GM12864 (cell line): Measurements from ENCODE around the gene USO1.

ENCODE experiments used
- DNase-seq: peaks from one replicate; pipeline ENCODE4 v3.0.0-alpha.2; 2011; ENCODE audit warnings: low read depth
- H3K4me3 ChIP-seq: 2 replicates; pipeline ENCODE4 v1.5.1; 2011; ENCODE audit warnings: mild to moderate bottlenecking, low read depth, low read length, control low read depth
- TF ChIP-seq, protein P1 (sequence below): IDR thresholded peaks from 2 replicates; pipeline ENCODE4 v1.5.1; 2011; ENCODE audit warnings: low read depth, mild to moderate bottlenecking, moderate library complexity, low read length, control low read depth, inconsistent platforms; ENCODE audit errors: missing control alignments

USO1 gene

DNA sequence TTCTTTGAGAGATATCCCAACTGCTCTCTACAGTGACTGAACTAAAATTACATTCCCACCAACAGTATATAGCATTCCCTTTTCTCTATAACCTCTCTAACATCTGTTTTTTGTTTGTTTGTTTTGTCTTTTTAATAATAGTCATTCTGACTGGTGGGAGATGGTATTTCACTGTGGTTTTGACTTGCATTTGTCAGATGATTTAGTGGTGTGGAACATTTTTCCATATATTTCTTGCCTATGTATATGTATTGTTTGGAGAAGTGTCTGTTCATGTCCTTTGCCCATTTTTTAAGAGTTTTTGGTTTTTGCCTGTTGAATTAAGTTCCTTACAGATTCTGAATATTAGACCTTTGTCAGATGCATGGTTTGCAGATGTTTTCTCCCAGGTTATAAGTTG is 9.0 kb downstream of the USO1 start:
- TF ChIP-seq, protein P1, sequence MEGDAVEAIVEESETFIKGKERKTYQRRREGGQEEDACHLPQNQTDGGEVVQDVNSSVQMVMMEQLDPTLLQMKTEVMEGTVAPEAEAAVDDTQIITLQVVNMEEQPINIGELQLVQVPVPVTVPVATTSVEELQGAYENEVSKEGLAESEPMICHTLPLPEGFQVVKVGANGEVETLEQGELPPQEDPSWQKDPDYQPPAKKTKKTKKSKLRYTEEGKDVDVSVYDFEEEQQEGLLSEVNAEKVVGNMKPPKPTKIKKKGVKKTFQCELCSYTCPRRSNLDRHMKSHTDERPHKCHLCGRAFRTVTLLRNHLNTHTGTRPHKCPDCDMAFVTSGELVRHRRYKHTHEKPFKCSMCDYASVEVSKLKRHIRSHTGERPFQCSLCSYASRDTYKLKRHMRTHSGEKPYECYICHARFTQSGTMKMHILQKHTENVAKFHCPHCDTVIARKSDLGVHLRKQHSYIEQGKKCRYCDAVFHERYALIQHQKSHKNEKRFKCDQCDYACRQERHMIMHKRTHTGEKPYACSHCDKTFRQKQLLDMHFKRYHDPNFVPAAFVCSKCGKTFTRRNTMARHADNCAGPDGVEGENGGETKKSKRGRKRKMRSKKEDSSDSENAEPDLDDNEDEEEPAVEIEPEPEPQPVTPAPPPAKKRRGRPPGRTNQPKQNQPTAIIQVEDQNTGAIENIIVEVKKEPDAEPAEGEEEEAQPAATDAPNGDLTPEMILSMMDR = no peak
- no peak for DNase-seq
- no peak overlapping the region for H3K4me3 ChIP-seq

DNA sequence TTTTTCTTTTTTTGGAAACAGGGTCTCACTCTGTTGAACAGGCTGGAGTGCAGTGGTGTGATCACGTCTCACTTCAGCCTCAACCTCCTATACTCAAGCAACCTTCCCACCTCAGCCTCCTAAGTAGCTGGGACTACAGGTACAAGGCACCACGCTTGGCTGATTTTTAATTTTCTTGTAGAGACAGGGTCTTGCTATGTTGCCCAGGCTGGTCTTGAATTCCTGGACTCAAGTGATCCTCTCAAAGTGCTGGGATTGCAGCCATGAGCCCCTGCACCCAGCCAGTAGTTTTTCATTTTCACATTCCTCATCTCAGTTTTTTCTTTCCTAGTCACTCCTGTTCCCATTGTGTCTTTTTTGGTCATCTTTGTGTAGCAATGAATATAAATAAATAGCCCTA is 11.1 kb downstream of the USO1 start:
- TF ChIP-seq, protein P1 = no peak
- DNase-seq = no peak
- no peak overlapping the region for H3K4me3 ChIP-seq

DNA sequence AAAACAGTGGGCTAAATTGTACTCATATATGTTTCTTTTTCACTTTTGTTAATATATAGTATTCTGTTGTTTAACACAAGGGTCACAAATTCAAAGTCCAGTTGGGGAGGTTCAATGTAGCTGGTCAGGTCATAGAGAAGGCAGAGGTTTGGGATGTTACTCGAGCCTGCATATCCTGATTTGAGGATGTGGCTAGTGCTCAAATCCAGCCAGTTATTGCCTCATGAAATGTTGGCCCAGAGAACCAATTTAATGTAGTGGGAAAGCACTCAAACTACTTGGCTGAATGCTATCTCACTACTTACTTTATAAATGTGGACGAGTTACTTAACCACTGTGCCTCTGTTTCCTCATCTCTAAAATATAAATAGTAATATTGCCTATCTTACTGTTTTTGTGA is 12.5 kb downstream of the USO1 start:
- TF ChIP-seq, protein P1 = no peak
- H3K4me3 ChIP-seq = no peak overlapping the region
- no peak for DNase-seq

DNA sequence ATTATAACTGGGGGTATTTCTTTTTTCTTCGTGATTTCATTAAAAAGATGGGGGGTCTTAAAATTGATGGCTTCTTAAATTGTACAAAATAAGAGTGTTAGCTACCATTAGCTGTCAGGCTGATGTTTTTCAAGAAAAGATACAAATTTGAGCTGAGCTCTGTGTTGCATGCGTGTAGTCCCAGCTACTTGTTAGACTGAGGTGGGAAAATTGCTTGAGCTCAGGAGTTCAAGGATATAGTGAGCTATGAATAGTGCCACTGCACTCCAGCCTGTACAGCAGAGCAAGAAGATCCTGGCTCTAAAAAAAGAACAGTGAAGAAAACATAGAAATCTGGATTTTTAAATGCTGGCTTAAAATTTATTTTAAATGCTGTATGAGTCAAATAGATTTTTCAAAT is 13.0 kb downstream of the USO1 start:
- TF ChIP-seq, protein P1 = no peak
- H3K4me3 ChIP-seq = no peak overlapping the region
- DNase-seq = no peak

DNA sequence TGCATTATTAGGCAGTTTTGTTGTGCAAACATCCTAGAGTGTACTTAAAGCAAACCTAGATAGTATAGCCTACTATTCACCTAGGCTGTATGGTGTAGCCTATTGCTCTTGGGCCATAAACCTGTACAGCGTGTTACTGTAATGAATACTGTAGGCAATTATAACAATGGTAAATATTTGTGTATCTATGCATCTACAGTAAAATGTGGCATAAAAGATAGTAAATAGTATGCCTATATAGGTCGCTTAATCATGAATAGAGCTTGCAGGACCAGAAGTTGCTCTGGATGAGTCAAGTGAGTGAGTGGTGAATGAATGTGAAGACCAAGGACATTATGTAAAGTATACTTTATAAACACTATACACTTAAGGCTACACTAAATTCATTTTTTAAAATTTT is 16.6 kb downstream of the USO1 start:
- TF ChIP-seq, protein P1 = no peak
- no peak overlapping the region for H3K4me3 ChIP-seq
- DNase-seq = no peak

DNA sequence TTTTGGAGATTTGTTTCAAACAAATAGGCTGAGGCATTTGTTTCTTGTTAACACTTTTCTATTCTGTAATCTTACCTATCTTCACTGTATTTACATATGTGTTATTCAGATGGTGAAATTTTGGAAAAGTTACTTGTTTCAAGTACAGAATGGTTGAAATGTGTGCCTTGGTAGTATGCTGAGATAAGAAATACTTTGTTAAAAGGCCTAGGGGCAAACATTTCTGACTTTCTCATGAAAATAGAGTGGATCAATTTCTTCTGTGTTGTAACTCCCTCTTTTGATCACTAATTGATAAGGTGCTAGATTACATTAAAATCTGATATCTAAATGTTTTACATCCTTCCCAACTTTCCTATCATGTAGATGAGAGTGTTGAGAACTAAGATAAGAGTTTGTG is 18.1 kb downstream of the USO1 start:
- DNase-seq = no peak
- TF ChIP-seq, protein P1 = no peak
- H3K4me3 ChIP-seq = no peak overlapping the region

DNA sequence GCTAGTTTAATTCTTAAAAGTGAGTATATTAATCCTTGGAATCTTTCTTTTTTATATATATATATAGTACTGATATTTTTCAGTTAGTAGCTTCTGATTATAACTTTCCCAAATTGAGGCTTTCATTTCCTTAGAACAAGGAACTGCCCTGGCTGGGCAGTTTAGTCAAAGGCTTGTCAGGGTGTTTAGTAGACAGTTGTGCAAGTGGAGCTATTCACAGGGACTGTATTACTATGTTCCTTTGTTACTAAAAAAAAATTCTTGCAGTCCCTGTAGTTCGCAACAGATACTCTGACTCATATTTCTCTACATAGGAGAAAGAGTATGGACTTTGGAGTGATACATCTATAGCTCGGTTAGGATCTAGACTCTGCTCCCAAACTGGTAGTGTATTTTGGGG is 20.8 kb downstream of the USO1 start:
- DNase-seq = no peak
- no peak overlapping the region for H3K4me3 ChIP-seq
- TF ChIP-seq, protein P1 = no peak
